Stimulated activated CD8-positive, alpha-beta memory T cell treated with anti-CD3 and anti-CD28 coated beads, Interleukin-15, amount 100 ng/mL, for 24 hours (primary cell): Measurements from ENCODE around the gene SCARB1.
A peak's percentile ranks its signal among the peaks of the same experiment; 100 is the strongest.
"Not testable (repeated sequence)": the region's sequence is repeated elsewhere in the genome, so short reads cannot be mapped to it uniquely, and the experiment has no call there.

Experiments used
- DNase-seq: peaks from one replicate; pipeline ENCODE4 v3.0.0-alpha.2; 2020; ENCODE audit warnings: low read depth

Gene SCARB1, protein sequence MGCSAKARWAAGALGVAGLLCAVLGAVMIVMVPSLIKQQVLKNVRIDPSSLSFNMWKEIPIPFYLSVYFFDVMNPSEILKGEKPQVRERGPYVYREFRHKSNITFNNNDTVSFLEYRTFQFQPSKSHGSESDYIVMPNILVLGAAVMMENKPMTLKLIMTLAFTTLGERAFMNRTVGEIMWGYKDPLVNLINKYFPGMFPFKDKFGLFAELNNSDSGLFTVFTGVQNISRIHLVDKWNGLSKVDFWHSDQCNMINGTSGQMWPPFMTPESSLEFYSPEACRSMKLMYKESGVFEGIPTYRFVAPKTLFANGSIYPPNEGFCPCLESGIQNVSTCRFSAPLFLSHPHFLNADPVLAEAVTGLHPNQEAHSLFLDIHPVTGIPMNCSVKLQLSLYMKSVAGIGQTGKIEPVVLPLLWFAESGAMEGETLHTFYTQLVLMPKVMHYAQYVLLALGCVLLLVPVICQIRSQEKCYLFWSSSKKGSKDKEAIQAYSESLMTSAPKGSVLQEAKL

GRCh38 chr12:124863416-124864325 is at the start of gene SCARB1:
Gene SCARB1, minus strand, starts transcription at chr12:124863864. Its CDS starts 144 bp downstream, at chr12:124863720.
- DNase-seq = peak; percentile 67

GRCh38 chr12:124912529-124913287 is 49.0 kb upstream of the SCARB1 start:
- DNase-seq = not testable (repeated sequence)

DNA sequence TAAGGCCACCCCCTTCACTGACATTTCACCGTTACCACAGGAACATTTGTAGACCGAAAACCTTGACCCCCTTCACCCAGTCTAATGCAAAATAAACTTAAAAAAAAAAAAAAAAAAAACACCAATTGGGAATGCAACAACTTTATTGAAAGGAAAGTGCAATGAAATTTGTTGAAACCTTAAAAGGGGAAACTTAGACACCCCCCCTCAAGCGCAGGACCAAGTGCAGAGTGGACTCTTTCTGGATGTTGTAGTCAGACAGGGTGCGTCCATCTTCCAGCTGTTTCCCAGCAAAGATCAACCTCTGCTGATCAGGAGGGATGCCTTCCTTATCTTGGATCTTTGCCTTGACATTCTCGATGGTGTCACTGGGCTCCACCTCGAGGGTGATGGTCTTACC is 47.9 kb upstream of the SCARB1 start:
- DNase-seq = not testable (repeated sequence)

DNA sequence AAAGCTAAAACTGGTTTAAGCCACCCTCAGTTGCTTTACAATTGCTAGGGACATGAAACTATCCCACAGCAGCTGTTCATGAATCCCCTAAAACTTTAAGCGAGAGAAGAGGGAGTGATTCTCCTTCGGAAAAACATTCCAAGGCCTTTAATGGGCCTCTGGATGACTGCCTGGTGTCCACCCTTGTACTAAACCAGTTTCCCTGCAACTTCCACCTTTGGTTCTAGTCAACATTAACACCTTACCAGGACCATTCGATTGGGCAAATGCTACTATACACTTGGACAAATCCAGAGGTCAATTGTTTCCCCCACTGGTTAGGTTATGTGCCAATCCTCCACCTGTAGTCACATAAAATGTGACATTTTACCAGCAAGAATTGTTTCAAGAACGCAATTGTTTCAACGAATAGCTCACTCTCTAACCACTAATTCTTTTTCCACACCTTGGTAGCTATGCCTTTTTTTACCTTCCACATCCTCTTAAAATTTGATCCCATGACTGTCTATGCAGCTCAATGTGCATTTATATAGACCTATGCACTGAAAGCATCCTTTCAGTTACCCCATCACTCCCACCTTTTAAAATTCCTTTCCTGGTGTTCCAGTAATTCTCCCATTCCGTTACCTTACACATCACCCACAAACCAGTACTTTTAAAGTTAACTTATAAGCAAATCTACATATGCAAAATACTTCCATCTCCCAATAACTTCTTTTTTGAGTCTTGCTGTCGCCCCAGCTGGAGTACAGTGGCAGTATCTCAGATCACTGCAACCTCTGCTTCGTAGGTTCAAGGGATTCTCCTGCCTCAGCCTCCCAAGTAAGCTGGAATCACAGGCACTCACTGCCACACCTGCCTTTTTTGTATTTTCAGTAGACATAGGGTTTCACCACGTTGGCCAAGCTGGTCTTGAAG is 47.2 kb upstream of the SCARB1 start:
- DNase-seq = no peak

DNA sequence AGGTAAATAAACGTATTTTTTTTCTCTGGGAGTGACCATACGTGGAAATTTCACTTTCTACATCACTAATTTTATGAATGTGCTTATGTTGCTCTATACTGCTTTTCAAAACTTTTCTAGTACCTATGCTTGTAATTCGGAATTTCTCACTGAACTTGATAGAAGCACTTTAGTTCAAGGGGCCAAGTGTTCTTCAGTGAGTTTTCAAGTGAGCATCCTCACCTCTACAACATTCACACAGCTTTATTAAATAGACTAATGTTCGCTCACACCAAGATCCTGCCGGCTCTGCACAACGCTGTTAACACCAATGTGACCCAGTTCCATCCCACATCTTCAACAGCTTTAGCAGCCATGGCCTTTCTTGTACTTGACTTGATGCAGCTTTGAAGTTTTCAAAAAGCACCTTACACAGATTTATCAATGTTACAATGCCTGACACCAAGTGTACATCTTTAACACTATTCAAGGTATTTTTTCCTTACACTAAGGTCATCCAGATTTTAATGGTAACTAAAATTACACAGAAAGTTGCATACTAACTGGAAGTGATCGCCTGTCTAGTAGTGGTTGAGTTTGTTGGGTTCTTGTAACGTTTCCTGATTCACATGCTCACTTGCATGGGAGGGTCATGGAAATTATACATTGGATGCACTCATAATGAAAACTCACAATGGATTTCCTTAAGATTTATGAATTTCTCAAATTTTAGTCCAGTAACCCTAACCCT is 46.3 kb upstream of the SCARB1 start:
- DNase-seq = no peak

DNA sequence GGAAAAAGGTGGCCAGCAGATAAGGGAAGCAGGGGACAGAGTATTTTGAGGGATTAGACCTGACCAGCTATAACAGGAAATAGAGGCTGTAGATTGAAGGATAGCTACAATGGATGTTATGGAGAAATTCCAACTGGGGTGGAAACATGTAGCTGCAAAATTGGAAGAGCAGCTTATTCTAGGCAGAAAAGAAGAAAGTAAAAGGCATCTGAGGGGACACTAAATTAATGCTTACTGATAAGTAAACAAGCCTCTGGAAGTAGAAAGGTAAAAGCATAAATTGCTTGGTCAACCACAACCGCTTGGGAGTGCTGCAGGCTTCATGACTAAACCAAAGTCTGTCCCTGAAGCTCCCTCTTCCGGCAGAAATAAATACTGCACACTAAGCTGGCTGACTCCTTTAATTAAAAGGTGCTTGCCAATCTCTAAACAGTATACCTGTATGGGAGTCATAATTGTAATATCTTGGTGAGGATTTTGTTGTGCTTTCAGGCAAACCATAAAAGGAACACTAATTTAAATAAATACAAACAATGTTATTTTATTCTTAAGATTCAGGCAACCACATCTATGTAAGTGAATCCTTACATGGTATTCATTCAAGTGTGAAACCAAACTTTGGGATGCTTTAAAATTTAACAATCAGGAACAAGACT is 43.1 kb upstream of the SCARB1 start:
- DNase-seq = peak; percentile 53

GRCh38 chr12:124904306-124905098 is 40.8 kb upstream of the SCARB1 start:
- DNase-seq = no peak

- no peak for DNase-seq
Observed at GRCh38 chr12:124902916-124903315, 39.3 kb upstream of the SCARB1 start.

DNA sequence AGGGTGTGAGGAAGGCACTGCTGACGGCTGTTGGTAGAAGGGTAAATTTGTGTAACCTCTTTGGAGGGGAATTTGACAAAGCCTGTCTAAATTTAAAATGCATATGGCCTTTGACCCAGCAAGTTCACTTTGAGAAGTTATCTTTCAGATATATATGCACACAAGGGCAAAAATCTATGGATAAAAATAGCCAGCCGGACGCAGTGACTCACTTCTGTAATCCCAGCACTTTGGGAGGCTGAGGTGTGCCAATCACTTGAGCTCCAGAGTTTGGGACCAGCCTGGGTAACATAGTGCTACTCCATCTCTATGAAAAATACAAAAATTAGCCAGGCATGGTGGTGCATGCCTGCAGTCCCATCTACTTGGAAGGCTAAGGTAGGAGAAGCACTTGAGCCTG is 37.3 kb upstream of the SCARB1 start:
- no peak for DNase-seq

GRCh38 chr12:124900345-124900795 is 36.7 kb upstream of the SCARB1 start:
- DNase-seq = not testable (repeated sequence)

- DNase-seq = no peak
Observed at GRCh38 chr12:124898923-124899294, 35.2 kb upstream of the SCARB1 start.

DNA sequence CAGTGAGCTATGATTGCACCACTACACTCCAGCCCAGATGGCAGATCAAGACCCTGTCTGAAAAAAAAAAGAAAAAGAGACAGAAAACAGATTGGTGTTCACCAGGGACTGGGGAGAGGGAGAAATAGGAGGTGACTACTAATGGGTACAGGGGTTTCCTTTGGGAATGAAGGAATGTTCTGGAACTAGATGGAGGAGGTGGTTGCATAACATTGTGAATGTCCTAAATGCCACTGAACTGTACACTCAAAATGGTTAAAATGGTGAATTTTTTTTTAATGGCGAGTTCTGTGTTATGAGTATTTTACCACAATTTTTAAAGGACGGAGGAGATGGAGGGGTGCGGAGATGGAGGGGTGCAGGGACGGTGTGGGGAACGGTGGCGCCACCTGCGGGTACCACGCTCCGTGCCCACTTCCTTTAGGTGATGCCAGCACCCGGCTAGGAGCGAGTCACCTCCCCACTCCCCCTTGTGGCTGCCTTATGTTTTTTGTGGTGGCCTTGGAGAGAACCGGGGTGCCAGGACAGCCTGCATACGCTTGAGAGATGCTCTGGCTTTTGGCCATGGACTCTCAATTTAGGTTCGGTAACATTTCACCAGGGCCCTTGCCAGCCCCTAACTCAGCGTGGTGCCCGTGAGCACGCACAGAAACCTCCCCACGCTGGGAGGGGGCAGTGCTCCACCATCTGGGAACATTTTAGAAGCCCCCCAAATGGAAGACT is 34.7 kb upstream of the SCARB1 start:
- DNase-seq = no peak

DNA sequence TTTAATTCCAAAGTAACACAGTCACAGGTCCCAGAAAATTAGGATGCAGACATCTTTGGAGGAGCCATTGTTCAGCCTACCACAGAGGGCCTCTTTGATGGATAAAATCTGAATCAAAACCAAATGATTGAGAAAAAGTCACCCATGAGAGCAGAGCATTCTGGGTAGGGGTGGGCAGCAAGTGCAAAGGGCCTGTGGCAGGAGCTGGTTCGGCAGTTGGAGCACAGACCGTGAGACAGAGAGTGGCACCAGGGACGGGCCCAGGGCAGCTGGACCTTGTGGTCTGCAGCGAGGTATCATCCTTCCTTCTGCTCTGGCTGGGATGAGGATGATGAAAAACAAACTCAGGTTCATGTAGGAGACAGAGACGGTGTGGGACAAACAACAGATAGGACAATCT is 32.8 kb upstream of the SCARB1 start:
- DNase-seq = no peak

DNA sequence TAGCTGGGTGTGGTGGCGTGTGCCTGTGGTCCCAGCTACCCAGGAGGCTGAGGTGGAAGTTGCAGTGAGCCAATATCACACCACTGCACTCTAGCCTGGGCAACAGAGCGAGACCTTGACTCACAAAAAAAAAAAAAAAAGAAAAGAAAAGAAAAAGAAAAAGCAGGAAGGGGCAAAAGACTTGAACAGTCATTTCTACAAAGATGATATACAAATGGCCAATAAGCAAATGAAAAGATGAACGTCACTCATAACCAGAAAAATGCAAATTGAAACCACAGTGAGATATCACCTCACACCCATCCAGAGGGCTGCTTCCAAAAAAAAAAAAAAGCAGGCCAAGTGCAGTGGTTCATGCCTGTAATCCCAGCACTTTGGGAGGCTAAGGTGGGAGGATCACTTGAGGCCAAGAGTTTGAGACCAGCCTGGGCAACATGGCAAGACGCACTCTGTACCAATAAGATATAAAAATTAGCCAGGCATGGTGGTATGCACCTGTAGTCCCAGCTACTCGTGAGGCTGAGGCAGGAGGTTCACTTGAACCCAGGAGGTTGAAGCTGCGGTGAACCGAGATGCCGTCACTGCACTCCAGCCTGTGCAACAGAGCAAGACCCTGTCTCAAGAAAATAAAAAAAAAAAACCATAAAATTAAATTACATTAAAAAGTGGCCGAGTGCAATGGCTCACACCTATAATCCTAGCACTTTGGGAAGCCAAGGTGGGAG is 30.3 kb upstream of the SCARB1 start:
- DNase-seq = no peak

DNA sequence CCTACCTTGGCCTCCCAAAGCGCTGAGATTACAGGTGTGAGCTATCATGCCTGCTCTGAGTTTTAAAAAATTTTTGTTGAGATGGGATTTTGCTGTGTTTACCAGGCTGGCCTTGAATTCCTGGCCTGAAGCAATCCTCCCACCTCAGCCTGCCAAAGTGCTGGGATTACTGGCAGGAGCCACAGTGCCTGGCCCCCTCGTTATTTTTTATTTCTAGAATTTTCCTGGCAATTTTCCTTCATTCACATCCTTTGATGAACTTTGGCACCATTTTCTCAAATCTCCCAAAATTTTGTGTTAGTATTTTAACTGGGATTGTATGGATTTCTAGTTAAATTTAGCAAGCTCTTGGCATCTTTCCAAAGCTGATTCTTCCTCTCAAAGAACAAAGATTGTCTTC is 24.6 kb upstream of the SCARB1 start:
- no peak for DNase-seq

- not testable (repeated sequence) for DNase-seq
Observed at GRCh38 chr12:124887766-124888165, 24.1 kb upstream of the SCARB1 start.
